ENCODE data around the gene RNH1.

The RNH1 gene

GRCh38 chr11:506995-507726 is at the start of gene RNH1:
RNH1 (minus strand) TSS chr11:507242; CDS start chr11:502162, 5,080 bp downstream.
- Mint-ChIP-seq H3K4me1 (peaks cover 20% of the 10 kb centered on the region), H3K4me3 (peak within 1 kb of the TSS; percentile 98), H3K27ac (peak within 1 kb of the TSS; percentile 100), H3K36me3 (peaks cover 1% of the 10 kb centered on the region), H3K27me3 (no peaks in the 10 kb centered on the region), H3K9me3 (no peaks in the 10 kb centered on the region)

- Mint-ChIP-seq H3K4me1 (peaks cover 10% of the 10 kb centered on the region), H3K27ac (no peak overlapping the region), H3K27me3 (no peaks in the 10 kb centered on the region), H3K36me3 (no peaks in the 10 kb centered on the region), H3K4me3 (no peak overlapping the region), H3K9me3 (no peaks in the 10 kb centered on the region)
Measured at GRCh38 chr11:555780-556661, 49.0 kb upstream of the RNH1 start.

- Mint-ChIP-seq H3K4me3 (peak overlapping the region; percentile 36), H3K27me3 (no peaks in the 10 kb centered on the region), H3K4me1 (peaks cover 10% of the 10 kb centered on the region)
Measured at GRCh38 chr11:555227-555779, 48.3 kb upstream of the RNH1 start.

GRCh38 chr11:554428-555226 is 47.6 kb upstream of the RNH1 start:
- Mint-ChIP-seq H3K4me3 (peak overlapping the region; percentile 52), H3K9me3 (no peaks in the 10 kb centered on the region), H3K27ac (no peak overlapping the region), H3K4me1 (peaks cover 5% of the 10 kb centered on the region), H3K36me3 (no peaks in the 10 kb centered on the region), H3K27me3 (no peaks in the 10 kb centered on the region)

More at GRCh38 chr11:555227-555779, 48.3 kb upstream of the RNH1 start:
- H3K9me3 Mint-ChIP-seq, result no peaks in the 10 kb centered on the region
- no peak overlapping the region for H3K27ac Mint-ChIP-seq
- no peaks in the 10 kb centered on the region for H3K36me3 Mint-ChIP-seq

GRCh38 chr11:553988-554340 is 46.9 kb upstream of the RNH1 start:
- Mint-ChIP-seq H3K4me3 (no peak overlapping the region), H3K27me3 (no peaks in the 10 kb centered on the region), H3K9me3 (no peaks in the 10 kb centered on the region), H3K27ac (no peak overlapping the region), H3K36me3 (no peaks in the 10 kb centered on the region), H3K4me1 (peaks cover 1% of the 10 kb centered on the region)

GRCh38 chr11:553083-553987 is 46.3 kb upstream of the RNH1 start:
- no peaks in the 10 kb centered on the region for H3K36me3 Mint-ChIP-seq
- no peaks in the 10 kb centered on the region for H3K27me3 Mint-ChIP-seq
- no peaks in the 10 kb centered on the region for H3K4me1 Mint-ChIP-seq
- H3K27ac Mint-ChIP-seq, result no peak overlapping the region
- H3K9me3 Mint-ChIP-seq, result no peaks in the 10 kb centered on the region
- H3K4me3 Mint-ChIP-seq, result no peak overlapping the region

- H3K4me1 Mint-ChIP-seq, result no peaks in the 10 kb centered on the region
- H3K9me3 Mint-ChIP-seq, result no peaks in the 10 kb centered on the region
- H3K36me3 Mint-ChIP-seq, result no peaks in the 10 kb centered on the region
- H3K27me3 Mint-ChIP-seq, result no peaks in the 10 kb centered on the region
- no peak overlapping the region for H3K27ac Mint-ChIP-seq
- H3K4me3 Mint-ChIP-seq, result no peak overlapping the region
Measured at GRCh38 chr11:551596-551995, 44.6 kb upstream of the RNH1 start.

- Mint-ChIP-seq H3K36me3 (no peaks in the 10 kb centered on the region), H3K27ac (no peak overlapping the region), H3K27me3 (no peaks in the 10 kb centered on the region), H3K4me3 (no peak overlapping the region), H3K9me3 (no peaks in the 10 kb centered on the region), H3K4me1 (no peaks in the 10 kb centered on the region)
Measured at GRCh38 chr11:551131-551530, 44.1 kb upstream of the RNH1 start.

- H3K27me3 Mint-ChIP-seq, result no peaks in the 10 kb centered on the region
- H3K4me3 Mint-ChIP-seq, result no peak overlapping the region
- H3K27ac Mint-ChIP-seq, result no peak overlapping the region
- no peaks in the 10 kb centered on the region for H3K9me3 Mint-ChIP-seq
- no peaks in the 10 kb centered on the region for H3K4me1 Mint-ChIP-seq
- no peaks in the 10 kb centered on the region for H3K36me3 Mint-ChIP-seq
Measured at GRCh38 chr11:550746-551085, 43.7 kb upstream of the RNH1 start.

GRCh38 chr11:550021-550745 is 43.1 kb upstream of the RNH1 start:
- H3K4me3 Mint-ChIP-seq, result no peak overlapping the region
- no peaks in the 10 kb centered on the region for H3K4me1 Mint-ChIP-seq
- H3K9me3 Mint-ChIP-seq, result no peaks in the 10 kb centered on the region
- H3K36me3 Mint-ChIP-seq, result no peaks in the 10 kb centered on the region
- no peak overlapping the region for H3K27ac Mint-ChIP-seq
- H3K27me3 Mint-ChIP-seq, result no peaks in the 10 kb centered on the region

- Mint-ChIP-seq H3K27ac (no peak overlapping the region), H3K4me3 (no peak overlapping the region), H3K9me3 (no peaks in the 10 kb centered on the region), H3K4me1 (no peaks in the 10 kb centered on the region), H3K27me3 (no peaks in the 10 kb centered on the region), H3K36me3 (no peaks in the 10 kb centered on the region)
Measured at GRCh38 chr11:548700-549603, 41.9 kb upstream of the RNH1 start.

GRCh38 chr11:545171-545570 is 38.1 kb upstream of the RNH1 start:
- H3K4me1 Mint-ChIP-seq, result no peaks in the 10 kb centered on the region
- no peaks in the 10 kb centered on the region for H3K36me3 Mint-ChIP-seq
- no peaks in the 10 kb centered on the region for H3K9me3 Mint-ChIP-seq
- H3K4me3 Mint-ChIP-seq, result no peak overlapping the region
- no peaks in the 10 kb centered on the region for H3K27me3 Mint-ChIP-seq
- H3K27ac Mint-ChIP-seq, result no peak overlapping the region

- no peak overlapping the region for H3K27ac Mint-ChIP-seq
- H3K4me1 Mint-ChIP-seq, result no peaks in the 10 kb centered on the region
- no peaks in the 10 kb centered on the region for H3K9me3 Mint-ChIP-seq
- H3K4me3 Mint-ChIP-seq, result no peak overlapping the region
- H3K27me3 Mint-ChIP-seq, result no peaks in the 10 kb centered on the region
- H3K36me3 Mint-ChIP-seq, result no peaks in the 10 kb centered on the region
Measured at GRCh38 chr11:544817-545166, 37.8 kb upstream of the RNH1 start.

Measured in activated naive CD4-positive, alpha-beta T cell treated with anti-CD3 and anti-CD28 coated beads, Interleukin-2, amount 50 U/mL, for 24 hours (primary cell).